K562 (cell line): ENCODE measurements around the gene PIH1D1. TPM values are rescaled to one million over a fixed set of nuclear protein-coding genes. Genes with fewer than 3 reads are reported as not detected.
A peak's percentile ranks its signal among the peaks of the same experiment; 100 is the strongest.

Experiments
- ARID3B ChIP-seq: fragments of 250-450 bp; sonication (Bioruptor Pico); IDR thresholded peaks from 2 replicates; pipeline ENCODE4 v1.4.0; 2020; ENCODE audit warnings: borderline replicate concordance
- BHLHE40 ChIP-seq: IDR thresholded peaks from 2 replicates; pipeline ENCODE4 v1.6.1; 2011; ENCODE audit warnings: low read length, improper control_type of control experiment
- DLX4 ChIP-seq: fragments of 250-450 bp; sonication (Bioruptor Pico); IDR thresholded peaks from 2 replicates; pipeline ENCODE4 v1.6.1; 2021; ENCODE audit warnings: mild to moderate bottlenecking
- EGR1 ChIP-seq: fragments of 450-650 bp; conservative IDR thresholded peaks from 2 replicates; pipeline ENCODE4 v1.6.1; 2017; ENCODE audit warnings: mild to moderate bottlenecking
- ELF1 ChIP-seq: fragments of 200-800 bp; sonication (Bioruptor generic); IDR thresholded peaks from 2 replicates; pipeline ENCODE4 v1.6.1; 2016; ENCODE audit warnings: missing genetic modification characterization, missing compliant biosample characterization
- GATA2 ChIP-seq: sonication (generic); formaldehyde crosslinking; IDR thresholded peaks from 2 replicates; pipeline ENCODE4 v1.4.0; 2020; ENCODE audit warnings: mild to moderate bottlenecking, missing genetic modification reagents
- MYC ChIP-seq, 2 experiments: fragments of 250-450 bp in 1 of 2; sonication (Bioruptor Pico) in 1 of 2; IDR thresholded peaks; 2 replicates each; pipeline versions ENCODE4 v1.5.1 to v1.6.1; 2012 to 2021; ENCODE audit warnings: low read depth in 2 of 2, borderline replicate concordance in 1 of 2, improper control_type of control experiment in 1 of 2, low read length in 1 of 2, mild to moderate bottlenecking in 1 of 2, moderate library complexity in 1 of 2
- PHB ChIP-seq: fragments of 250-450 bp; sonication (Bioruptor Pico); IDR thresholded peaks from 2 replicates; pipeline ENCODE4 v1.5.0; 2021
- RBM14 ChIP-seq: fragments of 200-400 bp; formaldehyde crosslinking; IDR thresholded peaks from 2 replicates; pipeline ENCODE4 v1.6.1; 2018; ENCODE audit warnings: low read depth, mild to moderate bottlenecking, low read length, moderate library complexity, borderline replicate concordance; ENCODE audit not compliant: insufficient read depth
- SIN3A ChIP-seq, 2 experiments: fragments of 150-350 bp in 1 of 2; IDR thresholded peaks; 2 replicates each; pipeline ENCODE4 v1.6.1; 2011 to 2016; ENCODE audit warnings: borderline replicate concordance in 2 of 2, low read depth in 2 of 2, low read length in 2 of 2, mild to moderate bottlenecking in 2 of 2, moderate library complexity in 2 of 2; ENCODE audit not compliant: control insufficient read depth in 1 of 2
- SMARCA5 ChIP-seq: fragments of 450-650 bp; IDR thresholded peaks from 2 replicates; pipeline ENCODE4 v1.6.1; 2016
- TAF1 ChIP-seq: IDR thresholded peaks from 2 replicates; pipeline ENCODE4 v1.6.1; 2011; ENCODE audit warnings: mild to moderate bottlenecking, low read length, moderate library complexity; ENCODE audit not compliant: insufficient read depth, control insufficient read depth, severe bottlenecking; ENCODE audit errors: extremely low read depth
- TCFL5 ChIP-seq: fragments of 250-450 bp; sonication (Bioruptor Pico); conservative IDR thresholded peaks from 2 replicates; pipeline ENCODE4 v1.6.1; 2021; ENCODE audit warnings: mild to moderate bottlenecking, moderate library complexity, matching md5 sums
- ZBTB11 ChIP-seq, 3 experiments: fragments of 200-800 bp in 1 of 3; fragments of 250-450 bp in 1 of 3; fragments of 450-650 bp in 1 of 3; sonication (Bioruptor Pico) in 1 of 3; sonication (Bioruptor generic) in 1 of 3; formaldehyde crosslinking in 1 of 3; IDR thresholded peaks; 2 replicates each; pipeline versions ENCODE4 v1.6.1 to v1.8.0; 2016 to 2022; ENCODE audit warnings: mild to moderate bottlenecking in 2 of 3, missing genetic modification characterization in 2 of 3, missing compliant biosample characterization in 1 of 3, moderate library complexity in 1 of 3
- ZBTB49 ChIP-seq: sonication (generic); formaldehyde crosslinking; IDR thresholded peaks from 2 replicates; pipeline ENCODE4 v1.8.0; 2022; ENCODE audit warnings: missing genetic modification reagents, mild to moderate bottlenecking, borderline replicate concordance
- ZNF146 ChIP-seq: IDR thresholded peaks from one replicate; pipeline ENCODE4 v1.6.1; 2018; ENCODE audit warnings: missing compliant biosample characterization; ENCODE audit not compliant: unreplicated experiment
- ZNF561 ChIP-seq: fragments of 450-650 bp; formaldehyde crosslinking; conservative IDR thresholded peaks from 2 replicates; pipeline ENCODE4 v1.4.0; 2020; ENCODE audit warnings: mild to moderate bottlenecking, moderate library complexity
- ZNF764 ChIP-seq: fragments of 250-450 bp; sonication (Bioruptor Pico); IDR thresholded peaks from 2 replicates; pipeline ENCODE4 v1.4.0; 2020; ENCODE audit warnings: low read depth, mild to moderate bottlenecking, moderate library complexity
- polyA plus RNA-seq, 8 experiments: library from polyadenylated mRNA; depleted of rRNA in 4 of 8; stranded (reverse) in 5 of 8; unstranded in 3 of 8; fragments of >200 nt; fragmentation: Nextera tagmentation in 2 of 8; fragmentation: Illumina TruSeq in 1 of 8; extraction: Ambion mirVana in 2 of 8; extraction: Trizol in 1 of 8; gene quantifications; 2 replicates each; pipeline versions ENCODE4 v1.2.1 to v1.2.3, GENCODE V29; 2011 to 2014; ENCODE audit warnings: inconsistent platforms in 1 of 8, missing spikeins in 1 of 8
- total RNA-seq, 7 experiments: library from RNA; depleted of rRNA in 6 of 7; stranded (reverse); fragments of >200 nt in 6 of 7; fragmentation: Illumina TruSeq in 2 of 7; extraction: Trizol in 2 of 7; gene quantifications; 2 replicates each; pipeline versions ENCODE4 v1.2.1 to v1.2.3, GENCODE V29; 2011 to 2021; ENCODE audit warnings: low replicate concordance in 1 of 7

Gene PIH1D1
- total and polyA plus RNA-seq, 9 of the 15 experiments (the other 6 are each of a cell fraction or from before 2014, with no cell fraction given) = 26.5 to 224 (median 137) TPM

- TF ChIP-seq ARID3B (CRISPR knock-in tag) = no peak
- TF ChIP-seq SIN3A (IDR thresholded peaks at IDR 0.05; ENCODE audit: borderline replicate concordance in 2 of 2, control insufficient read depth in 1 of 2, low read depth in 2 of 2, low read length in 2 of 2) = peak; percentile 68 to 76; a peak in 3 of 4 replicates
- TF ChIP-seq ZBTB49 (CRISPR knock-in tag) = no peak
- TF ChIP-seq ZNF764 (CRISPR knock-in tag) = no peak
- no peak for TF ChIP-seq ZNF146 (CRISPR knock-in tag)
- no peak for TF ChIP-seq BHLHE40
- TF ChIP-seq GATA2 (CRISPR knock-in tag) = no peak
- TF ChIP-seq SMARCA5 = no peak
- TF ChIP-seq DLX4 (CRISPR knock-in tag) = peak; percentile 72; the same call in 1 of the 2 replicates
- TF ChIP-seq TCFL5 (CRISPR knock-in tag) = no peak
- no peak for TF ChIP-seq ELF1
- no peak for TF ChIP-seq RBM14
- TF ChIP-seq EGR1 = no peak
- no peak for TF ChIP-seq PHB (CRISPR knock-in tag)
- peak in 1 of 3 experiments; percentile 1; a peak in 1 of 6 replicates for TF ChIP-seq ZBTB11 (CRISPR knock-in tag; IDR thresholded peaks at IDR 0.05)
- 0 out of 2 replicates have a peak, but pooled peaks have one; percentile 29 for TF ChIP-seq ZNF561
- no peak for TF ChIP-seq TAF1
- no peak for TF ChIP-seq MYC (IDR thresholded peaks at IDR 0.05; ENCODE audit: low read depth, low read length)
- TF ChIP-seq MYC (CRISPR knock-in tag; IDR thresholded peaks at IDR 0.05; ENCODE audit: borderline replicate concordance, low read depth) = no peak
These were observed 41.2 kb upstream of the PIH1D1 start (continued) for GRCh38 chr19:49492573-49493405.
